Erythroblast (primary cell): Measurements from ENCODE around the gene SFXN5.

Experiments
- DNase-seq, 2 experiments: peaks; one replicate each; lab custom pipeline; 2025; lab: John Stamatoyannopoulos, UW
- GATA1 ChIP-seq: IDR thresholded peaks from 2 replicates; pipeline ENCODE4 v1.6.1; 2011; ENCODE audit warnings: low read depth, mild to moderate bottlenecking, control low read depth, low read length, moderate library complexity
- POLR2A ChIP-seq: IDR thresholded peaks from 2 replicates; pipeline ENCODE4 v1.6.1; 2011; ENCODE audit warnings: mild to moderate bottlenecking, low read length

SFXN5 gene

DNA sequence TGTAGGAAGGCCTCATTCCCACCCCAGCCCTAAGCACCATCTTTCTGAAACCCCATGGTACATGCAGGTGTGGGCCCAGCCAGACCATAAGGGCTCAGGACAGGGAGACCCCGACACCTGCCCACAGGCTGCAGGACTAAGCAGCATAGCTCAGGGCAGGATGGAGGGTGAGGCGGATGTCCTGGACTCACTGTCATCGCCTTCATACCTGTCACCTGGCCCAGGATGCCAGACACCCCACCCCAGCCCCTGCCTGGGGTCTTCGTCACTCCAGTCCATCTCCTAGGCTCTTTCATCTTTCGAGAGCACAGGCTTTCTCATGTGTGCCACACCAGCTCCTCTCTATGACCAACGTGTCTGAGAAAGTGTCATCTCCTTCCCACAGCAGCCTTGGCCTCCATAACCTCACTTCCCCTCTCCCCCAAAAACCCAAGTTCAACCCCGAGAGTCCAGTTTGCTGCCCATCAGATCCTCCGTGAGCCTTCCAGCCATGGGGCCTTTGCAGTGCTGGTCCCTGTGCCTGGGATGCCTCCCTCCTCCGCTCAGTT is 82.7 kb downstream of the SFXN5 start:
- DNase-seq = no peak
- no peak for TF ChIP-seq GATA1

DNA sequence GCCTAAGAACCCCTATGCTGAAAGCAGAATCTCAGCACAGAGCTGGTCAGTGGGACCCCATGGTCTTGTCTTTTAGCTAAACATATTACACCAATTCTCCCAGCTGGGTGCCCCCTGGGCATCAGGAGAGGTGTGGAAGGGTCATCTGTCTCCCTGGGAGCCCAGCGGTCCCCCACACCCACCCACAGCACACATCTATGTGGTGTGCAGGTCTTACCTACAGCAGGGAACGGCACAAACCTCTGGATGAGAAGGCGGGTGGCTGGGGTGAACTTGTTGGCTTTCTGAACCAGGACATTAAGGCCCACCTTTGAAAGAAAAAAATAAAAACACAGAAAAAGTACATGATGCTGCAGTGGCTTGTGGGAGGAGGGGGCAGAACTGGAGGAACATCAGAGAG is 83.5 kb downstream of the SFXN5 start:
- TF ChIP-seq GATA1 (no peak), POLR2A (no peak)
- no peak for DNase-seq

DNA sequence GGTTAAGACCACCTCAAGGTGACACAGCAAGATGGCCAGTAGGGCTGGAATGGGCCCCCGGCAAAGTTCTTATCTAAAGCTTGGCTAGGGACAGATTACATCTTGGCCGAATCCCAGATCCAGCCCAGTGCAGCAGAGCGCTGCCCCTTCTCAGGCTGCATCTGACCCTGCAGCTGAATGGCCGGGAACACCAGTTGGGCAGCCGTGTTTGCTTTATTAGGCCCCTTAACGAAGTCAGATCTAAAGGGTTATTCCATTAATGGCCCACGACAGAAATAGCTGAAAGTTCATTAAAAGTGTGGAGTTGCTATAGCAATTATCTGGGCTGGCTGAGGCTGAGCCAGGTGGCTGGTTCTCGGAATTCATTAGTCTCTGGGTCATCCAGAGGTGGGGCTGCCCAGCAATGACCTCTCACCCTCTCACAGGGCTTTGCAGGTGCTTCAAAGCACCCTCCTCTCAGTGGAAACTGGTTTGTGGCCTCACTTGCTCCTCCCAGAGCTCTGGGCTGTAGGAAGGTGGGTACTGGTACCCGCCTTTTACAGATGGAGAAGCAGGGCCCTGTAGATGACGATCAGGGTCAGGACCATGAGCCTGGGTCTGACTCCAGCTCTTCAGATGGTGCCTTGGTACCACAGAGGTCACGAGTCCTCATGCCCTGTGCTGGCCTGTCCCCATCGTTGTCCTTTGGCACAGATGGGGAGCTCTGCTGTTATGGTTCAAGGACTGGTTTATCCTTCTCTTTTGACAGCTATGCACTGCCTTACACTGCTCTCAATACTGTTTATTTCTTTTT is 85.4 kb downstream of the SFXN5 start:
- no peak for TF ChIP-seq POLR2A
- no peak for DNase-seq

DNA sequence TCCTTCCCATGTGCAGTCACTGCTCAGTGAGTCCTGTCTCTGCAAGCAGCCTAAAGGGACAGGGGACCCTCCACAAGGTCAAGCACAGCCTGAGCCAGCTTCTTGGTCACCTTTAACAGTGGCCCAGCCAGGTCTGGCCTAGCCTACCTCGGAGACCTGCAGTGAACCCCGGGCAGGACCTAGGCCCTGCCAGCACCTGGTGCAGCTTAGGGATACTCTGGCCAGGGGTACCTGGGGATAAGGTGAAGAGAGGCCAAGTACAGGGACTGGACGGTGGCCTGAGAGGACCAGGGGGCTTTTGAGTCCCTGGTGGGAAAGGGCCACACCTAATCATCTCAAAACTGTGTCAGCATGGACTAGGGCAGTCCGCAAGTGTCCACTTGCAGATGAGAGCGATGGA is 86.4 kb downstream of the SFXN5 start:
- no peak for DNase-seq
- TF ChIP-seq GATA1 (no peak), POLR2A (no peak)

DNA sequence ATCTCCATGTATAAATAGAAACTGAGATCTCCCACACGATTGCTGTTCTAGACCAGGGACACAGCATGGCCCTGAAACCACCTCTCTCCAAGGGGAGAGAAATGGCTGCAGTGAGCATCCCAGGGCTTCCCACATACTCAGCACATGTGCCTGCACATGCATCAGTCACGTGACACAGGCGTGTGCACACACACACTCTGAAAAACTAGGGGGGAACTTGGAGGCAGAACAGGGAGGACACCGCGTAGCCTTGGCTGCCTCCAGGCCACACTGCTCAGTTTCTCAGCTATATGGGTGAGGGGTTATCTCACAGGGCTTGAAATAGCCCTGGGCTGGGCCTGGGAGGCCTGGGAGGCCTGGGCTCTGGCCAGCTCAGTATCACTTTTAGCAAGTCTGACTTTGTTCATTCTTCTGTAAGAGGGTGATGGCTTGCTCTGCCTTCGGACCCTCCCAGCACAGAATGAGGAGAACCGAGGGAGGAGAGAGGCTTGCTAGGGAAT is 87.3 kb downstream of the SFXN5 start:
- DNase-seq = no peak
- TF ChIP-seq POLR2A (no peak), GATA1 (no peak)

DNA sequence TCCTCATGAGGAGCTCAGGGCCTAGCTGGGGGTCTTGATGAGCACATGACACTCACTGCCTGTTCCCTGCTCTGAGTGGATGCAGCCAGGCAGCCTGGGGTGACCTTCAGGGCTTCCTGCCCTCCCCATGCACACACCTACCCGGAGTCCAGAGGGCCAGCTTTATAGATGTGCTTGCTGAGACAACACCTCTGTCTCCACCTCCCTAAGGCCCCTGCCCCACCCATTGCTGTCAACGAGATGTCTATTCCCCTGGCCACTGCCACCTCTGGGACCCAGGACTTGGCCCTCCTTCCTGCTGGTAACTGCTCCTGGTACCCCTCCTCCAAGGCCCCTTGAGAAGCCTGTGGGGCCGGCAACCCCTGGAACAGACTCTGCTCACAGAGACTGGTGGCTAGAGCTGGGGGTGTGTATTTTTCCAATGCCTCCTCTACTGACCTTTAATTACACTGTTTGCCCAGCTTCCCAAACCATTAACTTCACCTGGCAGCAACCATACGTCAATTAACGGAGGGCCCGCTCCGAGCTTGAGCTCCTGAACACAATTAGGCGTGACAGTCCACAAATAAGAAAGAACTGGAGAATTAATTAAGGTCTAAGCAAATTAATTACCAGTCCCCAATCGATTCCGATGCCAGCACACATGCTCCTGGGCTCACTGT is 87.9 kb downstream of the SFXN5 start:
- DNase-seq = no peak
- TF ChIP-seq GATA1 (no peak), POLR2A (no peak)

DNA sequence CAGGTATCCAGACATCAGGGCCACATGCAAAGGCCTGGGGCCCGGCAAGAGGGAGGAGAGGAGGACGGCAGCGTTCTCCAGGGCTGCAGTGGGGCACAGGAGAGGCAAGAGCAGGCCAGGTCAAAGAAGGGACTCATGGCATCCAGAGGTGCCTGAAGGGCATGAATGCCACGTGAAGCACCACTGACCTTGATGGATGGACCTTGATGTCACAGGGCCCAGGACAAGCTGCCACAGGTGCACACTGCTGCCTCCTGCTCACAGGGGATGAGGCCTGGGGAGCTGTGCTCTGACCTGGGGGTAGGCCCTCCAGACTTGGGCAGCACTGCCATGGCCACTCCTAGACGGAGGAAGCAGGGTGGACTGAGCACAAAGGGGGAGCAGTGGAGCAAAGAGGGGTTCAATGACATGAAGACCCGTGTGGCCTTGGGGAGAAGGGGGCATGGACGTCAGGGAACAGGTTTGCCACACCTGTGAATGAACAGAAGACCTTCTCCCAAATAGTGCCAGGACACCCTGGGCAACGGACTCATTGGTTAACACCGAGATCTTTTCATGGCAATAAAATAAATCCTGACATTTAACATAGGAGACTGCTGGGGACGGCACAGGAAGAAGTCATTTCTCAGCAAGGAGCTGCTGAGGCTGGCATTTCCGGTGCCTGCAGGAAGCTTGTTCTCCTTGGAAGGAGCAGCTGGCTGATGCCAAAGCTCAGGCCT is 88.6 kb downstream of the SFXN5 start:
- DNase-seq = no peak
- no peak for TF ChIP-seq GATA1
- no peak for TF ChIP-seq POLR2A

DNA sequence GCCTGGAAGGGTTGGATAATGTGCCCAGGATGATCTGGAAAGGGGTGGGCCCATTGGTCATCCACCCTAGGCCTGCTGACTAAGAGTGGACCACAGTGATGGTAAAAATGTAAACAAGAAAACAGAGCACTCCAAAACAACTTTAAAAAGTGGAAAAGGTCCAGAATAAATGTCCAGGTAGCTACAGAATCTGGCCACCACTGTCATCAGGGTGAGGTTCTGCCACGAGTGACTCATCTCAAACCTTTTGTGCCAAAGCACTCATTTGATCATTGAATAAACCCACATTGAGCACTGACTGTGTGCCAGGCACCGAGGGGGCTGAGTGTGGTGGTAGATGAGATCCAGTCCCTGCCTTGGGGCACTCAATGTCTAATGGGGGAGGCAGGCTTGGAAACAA is 89.3 kb downstream of the SFXN5 start:
- TF ChIP-seq GATA1 (no peak), POLR2A (no peak)
- DNase-seq = no peak

DNA sequence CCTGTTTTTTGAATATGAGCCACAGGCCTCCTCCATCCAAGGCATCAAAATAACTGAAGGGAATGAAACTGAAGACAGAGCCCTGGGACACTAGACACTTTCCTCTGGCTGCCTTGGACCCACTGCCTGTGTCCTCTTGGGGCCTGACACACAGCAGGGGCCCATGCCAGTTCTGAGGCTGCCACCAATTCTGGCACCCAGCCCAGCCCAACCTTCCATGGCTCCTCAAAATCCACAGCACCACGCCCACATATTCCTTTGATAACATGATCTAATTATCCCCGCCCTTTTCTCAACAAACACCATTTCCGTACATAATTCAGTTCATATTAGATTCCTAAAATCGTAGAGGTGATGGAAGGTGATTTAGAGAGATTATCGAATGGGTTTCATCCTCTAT is 90.0 kb downstream of the SFXN5 start:
- no peak for TF ChIP-seq POLR2A
- TF ChIP-seq GATA1 = no peak
- DNase-seq = peak in 1 of 2 experiments; percentile 9

DNA sequence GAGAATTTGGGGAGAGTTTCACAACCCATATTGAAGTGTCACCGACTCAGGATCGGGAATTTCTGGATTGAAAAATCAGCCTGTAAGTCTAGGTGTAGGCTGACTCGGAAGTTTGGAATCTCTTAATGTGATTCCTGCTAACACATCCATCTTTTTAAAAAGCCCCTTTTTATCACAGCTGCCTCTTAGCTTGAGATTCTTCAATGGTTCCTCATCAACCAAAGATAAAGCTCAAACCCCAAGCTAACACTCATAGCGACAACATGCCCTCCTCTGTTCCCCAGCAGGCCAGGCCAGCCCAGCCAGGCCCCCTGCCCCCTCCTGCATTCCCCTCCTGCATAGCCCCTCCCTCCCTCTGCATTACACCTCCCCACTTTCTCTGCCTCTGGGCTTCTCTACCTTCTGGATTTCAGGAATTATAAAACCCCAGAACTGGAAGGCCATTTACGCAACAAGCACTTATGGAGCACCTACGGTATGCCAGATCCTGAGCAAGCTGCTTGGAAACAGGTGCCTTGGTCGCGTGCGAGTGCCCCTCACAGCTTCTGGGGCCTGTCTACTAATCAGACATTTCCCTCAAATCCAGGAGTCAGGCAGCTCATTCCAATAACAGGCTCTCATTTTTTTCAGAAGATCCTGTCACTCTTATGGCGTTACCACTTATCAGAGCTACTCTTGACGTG is 90.8 kb downstream of the SFXN5 start:
- no peak for DNase-seq
- no peak for TF ChIP-seq GATA1
- no peak for TF ChIP-seq POLR2A

DNA sequence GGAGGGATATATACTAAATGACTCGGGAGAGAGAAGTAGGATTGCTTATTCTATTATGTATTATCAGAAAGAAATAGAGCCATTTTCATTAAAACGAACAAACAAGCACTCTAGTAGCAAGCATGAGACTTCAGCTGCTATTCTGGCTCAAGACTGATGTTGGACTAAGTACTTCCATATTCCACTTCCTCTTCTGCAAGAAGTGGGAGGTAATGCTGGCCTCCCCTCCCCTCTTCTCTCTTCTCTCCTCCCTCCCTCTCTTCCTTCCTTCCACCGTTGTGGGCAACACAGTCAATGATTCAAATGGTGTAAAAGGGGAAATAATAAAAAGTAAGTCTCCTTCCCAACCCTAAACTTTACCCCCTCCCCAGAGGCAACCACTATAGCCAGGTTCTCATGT is 91.6 kb downstream of the SFXN5 start:
- no peak for TF ChIP-seq GATA1
- TF ChIP-seq POLR2A = no peak
- DNase-seq = no peak

DNA sequence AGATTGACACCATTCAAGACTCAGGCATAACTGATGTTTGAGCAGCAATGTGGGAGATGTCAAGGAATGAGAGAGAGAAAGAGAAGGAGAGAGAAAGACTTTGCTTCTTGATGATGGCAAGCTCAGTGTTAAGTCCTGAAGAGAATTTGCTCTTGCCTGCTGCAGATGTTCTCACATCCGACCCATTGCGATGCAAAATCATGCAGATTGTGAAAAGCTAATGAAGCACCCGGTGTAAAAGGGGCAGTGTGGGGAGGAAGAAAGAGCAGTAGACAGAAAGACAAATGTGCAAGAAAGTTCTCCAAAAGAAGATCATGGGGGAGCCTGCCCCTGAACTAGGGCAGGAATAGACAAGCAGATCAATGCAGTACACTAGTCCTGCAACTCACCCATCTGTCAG is 96.5 kb downstream of the SFXN5 start:
- DNase-seq = no peak
- TF ChIP-seq GATA1 = no peak

DNA sequence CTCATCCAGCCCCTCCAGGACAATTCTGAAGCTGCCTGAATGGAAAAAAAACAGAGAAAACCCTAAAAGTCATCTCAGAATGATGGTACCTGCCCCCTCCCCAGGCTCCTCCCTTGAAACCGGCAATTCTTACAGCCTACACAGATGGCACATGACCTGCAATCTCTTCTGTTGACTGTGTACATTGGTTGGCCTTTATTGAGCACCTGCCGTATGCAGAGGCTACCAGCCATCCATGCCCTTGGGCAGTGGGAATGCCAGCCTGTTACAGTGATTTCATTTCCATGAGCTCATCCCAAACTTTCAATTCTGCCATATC is 97.1 kb downstream of the SFXN5 start:
- TF ChIP-seq GATA1 (no peak), POLR2A (no peak)

More for the DNA sequence above, 97.1 kb downstream of the SFXN5 start:
- DNase-seq = no peak
